ENCODE measurements around the gene NDUFA8.

DNA sequence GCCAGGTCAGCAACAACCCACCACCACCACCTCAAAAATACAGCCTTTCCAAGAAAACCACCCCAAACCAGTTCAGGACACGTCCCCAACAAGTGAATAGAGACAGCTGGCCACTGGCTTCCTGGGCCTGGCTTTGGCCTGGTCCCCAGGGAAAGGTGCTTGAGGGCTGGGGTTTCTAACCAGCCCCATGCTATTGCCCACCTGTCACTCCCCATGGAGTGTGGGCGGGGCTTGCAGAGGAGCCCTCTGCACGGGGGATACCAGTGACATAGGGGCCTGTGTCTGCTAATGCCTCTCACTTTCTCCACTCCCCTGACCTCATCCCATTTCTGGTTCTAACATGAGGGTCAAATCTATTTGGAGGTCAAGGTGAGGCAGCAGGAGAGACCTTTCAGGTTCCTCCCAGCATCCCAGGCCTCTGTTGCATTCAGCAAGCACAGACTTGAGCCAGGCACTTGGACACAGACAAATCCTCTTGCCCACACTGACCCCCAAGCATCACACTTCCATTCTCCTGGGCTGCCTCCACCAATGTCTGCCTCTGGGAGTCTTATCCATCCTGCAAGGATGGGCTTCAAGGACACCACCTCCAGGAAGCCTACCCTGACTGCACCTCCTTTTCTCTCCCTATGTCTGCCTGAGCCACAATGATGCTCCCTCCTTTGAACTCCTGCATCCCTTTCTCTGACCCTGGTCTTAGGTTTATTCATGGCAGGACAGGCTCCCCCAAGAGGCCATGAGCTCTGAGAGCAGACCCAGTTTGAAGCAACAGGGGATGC lies 50.4 kb downstream of the NDUFA8 start:
- TF ChIP-seq EZH2 (IDR thresholded peaks at IDR 0.05; ENCODE audit: low read depth, unreplicated experiment) (no peak), EZH2phosphoT487 (IDR thresholded peaks at IDR 0.05; ENCODE audit: unreplicated experiment) (no peak), CREB1 (CRISPR knock-in tag; IDR thresholded peaks at IDR 0.05; ENCODE audit: low read depth) (no peak)
- TF ChIP-seq, protein P1, sequence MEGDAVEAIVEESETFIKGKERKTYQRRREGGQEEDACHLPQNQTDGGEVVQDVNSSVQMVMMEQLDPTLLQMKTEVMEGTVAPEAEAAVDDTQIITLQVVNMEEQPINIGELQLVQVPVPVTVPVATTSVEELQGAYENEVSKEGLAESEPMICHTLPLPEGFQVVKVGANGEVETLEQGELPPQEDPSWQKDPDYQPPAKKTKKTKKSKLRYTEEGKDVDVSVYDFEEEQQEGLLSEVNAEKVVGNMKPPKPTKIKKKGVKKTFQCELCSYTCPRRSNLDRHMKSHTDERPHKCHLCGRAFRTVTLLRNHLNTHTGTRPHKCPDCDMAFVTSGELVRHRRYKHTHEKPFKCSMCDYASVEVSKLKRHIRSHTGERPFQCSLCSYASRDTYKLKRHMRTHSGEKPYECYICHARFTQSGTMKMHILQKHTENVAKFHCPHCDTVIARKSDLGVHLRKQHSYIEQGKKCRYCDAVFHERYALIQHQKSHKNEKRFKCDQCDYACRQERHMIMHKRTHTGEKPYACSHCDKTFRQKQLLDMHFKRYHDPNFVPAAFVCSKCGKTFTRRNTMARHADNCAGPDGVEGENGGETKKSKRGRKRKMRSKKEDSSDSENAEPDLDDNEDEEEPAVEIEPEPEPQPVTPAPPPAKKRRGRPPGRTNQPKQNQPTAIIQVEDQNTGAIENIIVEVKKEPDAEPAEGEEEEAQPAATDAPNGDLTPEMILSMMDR (conservative IDR thresholded peaks at IDR 0.05; ENCODE audit: low read depth in 2 of 2), result peak in 1 of 2 experiments; percentile 19; a peak in 1 of 4 replicates
- TF ChIP-seq, protein P2, sequence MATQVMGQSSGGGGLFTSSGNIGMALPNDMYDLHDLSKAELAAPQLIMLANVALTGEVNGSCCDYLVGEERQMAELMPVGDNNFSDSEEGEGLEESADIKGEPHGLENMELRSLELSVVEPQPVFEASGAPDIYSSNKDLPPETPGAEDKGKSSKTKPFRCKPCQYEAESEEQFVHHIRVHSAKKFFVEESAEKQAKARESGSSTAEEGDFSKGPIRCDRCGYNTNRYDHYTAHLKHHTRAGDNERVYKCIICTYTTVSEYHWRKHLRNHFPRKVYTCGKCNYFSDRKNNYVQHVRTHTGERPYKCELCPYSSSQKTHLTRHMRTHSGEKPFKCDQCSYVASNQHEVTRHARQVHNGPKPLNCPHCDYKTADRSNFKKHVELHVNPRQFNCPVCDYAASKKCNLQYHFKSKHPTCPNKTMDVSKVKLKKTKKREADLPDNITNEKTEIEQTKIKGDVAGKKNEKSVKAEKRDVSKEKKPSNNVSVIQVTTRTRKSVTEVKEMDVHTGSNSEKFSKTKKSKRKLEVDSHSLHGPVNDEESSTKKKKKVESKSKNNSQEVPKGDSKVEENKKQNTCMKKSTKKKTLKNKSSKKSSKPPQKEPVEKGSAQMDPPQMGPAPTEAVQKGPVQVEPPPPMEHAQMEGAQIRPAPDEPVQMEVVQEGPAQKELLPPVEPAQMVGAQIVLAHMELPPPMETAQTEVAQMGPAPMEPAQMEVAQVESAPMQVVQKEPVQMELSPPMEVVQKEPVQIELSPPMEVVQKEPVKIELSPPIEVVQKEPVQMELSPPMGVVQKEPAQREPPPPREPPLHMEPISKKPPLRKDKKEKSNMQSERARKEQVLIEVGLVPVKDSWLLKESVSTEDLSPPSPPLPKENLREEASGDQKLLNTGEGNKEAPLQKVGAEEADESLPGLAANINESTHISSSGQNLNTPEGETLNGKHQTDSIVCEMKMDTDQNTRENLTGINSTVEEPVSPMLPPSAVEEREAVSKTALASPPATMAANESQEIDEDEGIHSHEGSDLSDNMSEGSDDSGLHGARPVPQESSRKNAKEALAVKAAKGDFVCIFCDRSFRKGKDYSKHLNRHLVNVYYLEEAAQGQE (IDR thresholded peaks at IDR 0.05; ENCODE audit: unreplicated experiment), result no peak

Measured in GM23338 (cell line).